Astrocyte (in vitro differentiated cells and primary cell): ENCODE data around the gene DPH2. TPM values are rescaled to one million over a fixed set of nuclear protein-coding genes. Genes with fewer than 3 reads are reported as not detected.

Experiments used
- DNase-seq: peaks from one replicate; pipeline ENCODE4 v3.0.0-alpha.2; 2010; ENCODE audit warnings: low read depth
- FAIRE-seq: peaks from 2 replicates; lab custom pipeline; 2011; peaks lifted over from hg19 to GRCh38; lab: Jason Lieb, UNC
- H2AFZ ChIP-seq: 2 replicates; pipeline ENCODE4 v1.6.0; 2012; ENCODE audit warnings: low read depth, low read length, inconsistent platforms
- H3K27ac ChIP-seq: 2 replicates; pipeline ENCODE4 v1.5.1; 2011; ENCODE audit warnings: low read depth, low read length, inconsistent platforms
- H3K27me3 ChIP-seq: 2 replicates; pipeline ENCODE4 v1.6.0; 2011; ENCODE audit warnings: low read length, inconsistent platforms; ENCODE audit not compliant: insufficient read depth
- H3K36me3 ChIP-seq: 2 replicates; pipeline ENCODE4 v1.5.1; 2011; ENCODE audit warnings: low read length, inconsistent platforms; ENCODE audit not compliant: insufficient read depth
- H3K4me1 ChIP-seq: 2 replicates; pipeline ENCODE4 v1.5.1; 2011; ENCODE audit warnings: low read length, inconsistent platforms; ENCODE audit not compliant: insufficient read depth
- H3K4me2 ChIP-seq: 2 replicates; pipeline ENCODE4 v1.6.0; 2012; ENCODE audit warnings: low read length, inconsistent platforms
- H3K4me3 ChIP-seq: 2 replicates; pipeline ENCODE4 v1.5.1; 2011; ENCODE audit warnings: low read depth, mild to moderate bottlenecking, low read length, inconsistent platforms; ENCODE audit not compliant: insufficient read depth
- H3K79me2 ChIP-seq: 2 replicates; pipeline ENCODE4 v1.6.0; 2012; ENCODE audit warnings: mild to moderate bottlenecking, low read length, inconsistent platforms; ENCODE audit not compliant: insufficient read depth
- H3K9ac ChIP-seq: 2 replicates; pipeline ENCODE4 v1.6.0; 2012; ENCODE audit warnings: mild to moderate bottlenecking, low read length, inconsistent platforms
- H3K9me3 ChIP-seq: 2 replicates; pipeline ENCODE4 v1.5.1; 2012; ENCODE audit warnings: low read depth, mild to moderate bottlenecking, low read length, inconsistent platforms; ENCODE audit not compliant: insufficient read depth
- H4K20me1 ChIP-seq: 2 replicates; pipeline ENCODE4 v1.6.0; 2012; ENCODE audit warnings: low read length, inconsistent platforms; ENCODE audit not compliant: insufficient read depth
- H3K27ac Mint-ChIP-seq: one replicate; pipeline ENCODE4 v1.8.0; 2021; ENCODE audit warnings: mild to moderate bottlenecking, mixed read lengths; ENCODE audit not compliant: unreplicated experiment
- H3K27me3 Mint-ChIP-seq: one replicate; pipeline ENCODE4 v1.8.0; 2021; ENCODE audit warnings: low read depth, mixed read lengths; ENCODE audit not compliant: unreplicated experiment
- H3K36me3 Mint-ChIP-seq: one replicate; pipeline ENCODE4 v1.8.0; 2021; ENCODE audit warnings: low read depth, mixed read lengths; ENCODE audit not compliant: unreplicated experiment
- H3K4me1 Mint-ChIP-seq: one replicate; pipeline ENCODE4 v1.8.0; 2021; ENCODE audit warnings: low read depth, mixed read lengths; ENCODE audit not compliant: unreplicated experiment
- H3K4me3 Mint-ChIP-seq: one replicate; pipeline ENCODE4 v1.8.0; 2021; ENCODE audit warnings: mild to moderate bottlenecking, moderate library complexity, mixed read lengths; ENCODE audit not compliant: unreplicated experiment
- H3K9me3 Mint-ChIP-seq: one replicate; pipeline ENCODE4 v1.8.0; 2021; ENCODE audit warnings: mild to moderate bottlenecking, mixed read lengths; ENCODE audit not compliant: unreplicated experiment
- EZH2 ChIP-seq: IDR thresholded peaks from 2 replicates; pipeline ENCODE4 v1.6.1; 2012; ENCODE audit warnings: mild to moderate bottlenecking, low read length, inconsistent platforms; ENCODE audit not compliant: insufficient read depth
- total RNA-seq: library from RNA; stranded (reverse); gene quantifications from 2 replicates; pipeline ENCODE4 v1.2.1, GENCODE V29; 2021
- TF ChIP-seq, protein P1 (sequence below): IDR thresholded peaks from 2 replicates; pipeline ENCODE4 v1.5.1; 2011; ENCODE audit warnings: low read depth, mild to moderate bottlenecking, inconsistent platforms, low read length, moderate library complexity; ENCODE audit not compliant: insufficient read depth

Gene DPH2
- total RNA-seq, 1 donor from 2014 or later = 31.6 TPM

DNA sequence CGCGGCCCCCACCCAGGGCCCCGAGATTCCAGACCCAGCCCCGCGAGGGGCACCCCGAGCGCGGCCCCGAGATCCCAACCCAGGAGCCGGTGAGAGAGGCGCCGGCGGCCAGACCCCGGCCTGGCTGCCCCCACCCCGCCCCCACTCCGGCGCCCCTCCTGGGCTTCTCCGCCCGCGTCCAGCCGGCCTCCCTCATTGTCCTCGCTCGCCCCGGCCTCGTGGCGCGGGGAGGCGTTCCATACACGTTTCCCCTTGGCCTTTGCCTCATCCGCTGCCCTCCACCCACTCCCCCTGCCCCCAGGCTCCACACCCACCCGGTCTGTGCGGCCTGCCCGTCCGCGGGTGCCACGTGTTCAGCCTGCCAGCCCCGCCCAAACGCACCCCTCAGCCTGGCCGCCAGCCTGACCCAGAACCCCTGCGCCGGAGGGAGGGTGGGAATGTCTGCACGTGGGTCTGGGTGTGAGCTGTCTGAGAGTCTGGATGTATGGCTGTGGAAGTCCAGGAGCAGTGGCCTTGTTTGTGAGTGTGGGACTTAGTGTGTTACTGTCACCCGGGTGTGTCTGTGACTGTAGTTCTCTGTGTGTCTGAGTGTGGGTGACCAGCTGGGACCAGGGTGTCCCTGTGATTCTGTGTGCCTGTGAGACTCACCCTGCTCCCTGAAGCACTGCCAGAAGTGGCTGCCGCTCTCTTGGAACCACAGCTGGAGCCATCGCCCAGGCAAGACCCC is 9.9 kb downstream of the DPH2 start:
- DNase-seq (peak; percentile 41), FAIRE-seq (no peak)
- H3K27me3 ChIP-seq = no peaks in the 10 kb centered on the region
- Mint-ChIP-seq H3K4me3 (peak overlapping the region; percentile 91), H3K9me3 (no peaks in the 10 kb centered on the region), H3K27ac (peak overlapping the region; percentile 43), H3K36me3 (peaks cover 26% of the 10 kb centered on the region), H3K27me3 (no peaks in the 10 kb centered on the region), H3K4me1 (peaks cover 41% of the 10 kb centered on the region)
- H2AFZ ChIP-seq = peak overlapping the region; percentile 46
- H3K27ac ChIP-seq = peak overlapping the region; percentile 48
- H3K9me3 ChIP-seq = no peaks in the 10 kb centered on the region
- peak overlapping the region; percentile 86 for H3K9ac ChIP-seq
- peak overlapping the region; percentile 97 for H3K4me2 ChIP-seq
- peak overlapping the region; percentile 71 for H3K4me3 ChIP-seq
- peaks cover 77% of the 10 kb centered on the region for H4K20me1 ChIP-seq
- H3K36me3 ChIP-seq = peaks cover 21% of the 10 kb centered on the region
- TF ChIP-seq, protein P1, sequence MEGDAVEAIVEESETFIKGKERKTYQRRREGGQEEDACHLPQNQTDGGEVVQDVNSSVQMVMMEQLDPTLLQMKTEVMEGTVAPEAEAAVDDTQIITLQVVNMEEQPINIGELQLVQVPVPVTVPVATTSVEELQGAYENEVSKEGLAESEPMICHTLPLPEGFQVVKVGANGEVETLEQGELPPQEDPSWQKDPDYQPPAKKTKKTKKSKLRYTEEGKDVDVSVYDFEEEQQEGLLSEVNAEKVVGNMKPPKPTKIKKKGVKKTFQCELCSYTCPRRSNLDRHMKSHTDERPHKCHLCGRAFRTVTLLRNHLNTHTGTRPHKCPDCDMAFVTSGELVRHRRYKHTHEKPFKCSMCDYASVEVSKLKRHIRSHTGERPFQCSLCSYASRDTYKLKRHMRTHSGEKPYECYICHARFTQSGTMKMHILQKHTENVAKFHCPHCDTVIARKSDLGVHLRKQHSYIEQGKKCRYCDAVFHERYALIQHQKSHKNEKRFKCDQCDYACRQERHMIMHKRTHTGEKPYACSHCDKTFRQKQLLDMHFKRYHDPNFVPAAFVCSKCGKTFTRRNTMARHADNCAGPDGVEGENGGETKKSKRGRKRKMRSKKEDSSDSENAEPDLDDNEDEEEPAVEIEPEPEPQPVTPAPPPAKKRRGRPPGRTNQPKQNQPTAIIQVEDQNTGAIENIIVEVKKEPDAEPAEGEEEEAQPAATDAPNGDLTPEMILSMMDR = no peak
- TF ChIP-seq EZH2 = no peak
- H3K79me2 ChIP-seq = peaks cover 80% of the 10 kb centered on the region
- H3K4me1 ChIP-seq = peaks cover 41% of the 10 kb centered on the region

DNA sequence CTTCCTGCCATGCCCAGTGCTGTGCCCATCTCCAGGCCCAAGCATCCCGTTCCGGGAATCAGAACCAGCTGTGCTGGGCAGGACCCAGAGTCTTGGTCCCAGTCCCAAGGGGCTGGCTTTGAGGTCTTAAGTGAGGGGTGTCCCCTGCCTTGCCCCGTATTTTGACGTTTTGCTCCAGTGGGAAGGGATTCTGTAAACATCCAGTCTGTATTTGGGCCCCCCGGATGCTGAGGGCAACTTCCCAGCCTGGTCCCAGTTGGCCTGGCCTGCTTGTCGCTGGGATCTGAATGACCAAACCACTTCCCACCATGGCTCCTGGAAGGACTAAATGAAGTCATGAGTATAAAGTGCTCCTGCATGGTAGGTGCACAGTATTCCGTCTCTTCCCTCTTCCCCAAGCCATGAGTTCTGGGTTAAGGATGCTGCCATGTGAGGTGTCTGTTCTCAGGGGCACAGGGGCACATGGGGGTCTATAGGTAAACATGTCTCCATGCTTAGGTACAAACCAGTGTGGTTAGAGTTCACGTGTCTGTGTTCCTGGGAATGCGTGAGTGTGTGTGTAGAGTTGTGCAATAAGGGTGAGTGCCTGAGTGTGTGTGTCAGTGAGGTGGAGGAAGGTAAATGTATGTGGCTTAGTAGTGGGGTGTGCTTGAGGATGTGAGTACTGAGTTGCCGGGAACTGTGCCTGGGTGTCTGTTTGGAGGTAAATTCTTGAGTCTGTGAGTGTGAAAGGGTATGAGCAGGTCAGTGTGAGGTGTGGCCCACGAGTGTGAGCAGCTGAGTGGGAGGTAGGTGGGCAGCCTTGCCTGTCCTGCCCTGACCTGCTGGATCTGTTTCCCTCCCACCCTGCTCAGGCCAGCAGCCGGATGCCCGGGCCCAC is 10.7 kb downstream of the DPH2 start:
- H3K27ac Mint-ChIP-seq = peak overlapping the region; percentile 6
- H3K27me3 Mint-ChIP-seq = no peaks in the 10 kb centered on the region
- Histone ChIP-seq H3K4me3 (peak overlapping the region; percentile 71), H3K27ac (peak overlapping the region; percentile 48), H3K9ac (peak overlapping the region; percentile 86), H3K4me2 (peak overlapping the region; percentile 97), H3K79me2 (peaks cover 72% of the 10 kb centered on the region), H2AFZ (peak overlapping the region; percentile 46), H3K9me3 (no peaks in the 10 kb centered on the region), H4K20me1 (peaks cover 79% of the 10 kb centered on the region), H3K36me3 (peaks cover 21% of the 10 kb centered on the region), H3K27me3 (no peaks in the 10 kb centered on the region), H3K4me1 (peaks cover 41% of the 10 kb centered on the region)
- DNase-seq (peak; percentile 52), FAIRE-seq (no peak)
- H3K36me3 Mint-ChIP-seq = peaks cover 27% of the 10 kb centered on the region
- no peaks in the 10 kb centered on the region for H3K9me3 Mint-ChIP-seq
- peak overlapping the region; percentile 91 for H3K4me3 Mint-ChIP-seq
- peaks cover 41% of the 10 kb centered on the region for H3K4me1 Mint-ChIP-seq
- TF ChIP-seq, protein P1 = no peak
- TF ChIP-seq EZH2 = no peak
